Measurements from ENCODE around the gene CMTM3. TPM values are rescaled to one million over a fixed set of nuclear protein-coding genes. Genes with fewer than 3 reads are reported as not detected.

Gene CMTM3
- total RNA-seq, 1 experiment from 2014 or later = 39.2 TPM

- Mint-ChIP-seq H3K4me3 (no peak overlapping the region), H3K9me3 (no peaks in the 10 kb centered on the region)
- no peak overlapping the region for H3K56ac ChIP-seq (ENCODE audit: insufficient read length, low read depth, low read length)
These were observed 44.4 kb upstream of the CMTM3 start for GRCh38 chr16:66560107-66560506.

More at GRCh38 chr16:66560107-66560506, 44.4 kb upstream of the CMTM3 start:
- Mint-ChIP-seq H3K27me3 (ENCODE audit: low read depth) (no peaks in the 10 kb centered on the region), H3K36me3 (ENCODE audit: insufficient read depth in 1 of 3, low read depth in 3 of 3) (peaks cover 0 to 12% (median 11%) of the 10 kb centered on the region in 3 experiments; a peak in 4 of 7 replicates), H3K4me1 (no peaks in the 10 kb centered on the region), H3K27ac (no peak overlapping the region)
- Histone ChIP-seq H3K4me2 (ENCODE audit: insufficient read depth, insufficient read length, low read length) (no peak overlapping the region), H2BK120ac (ENCODE audit: low read depth, low read length, poor library complexity, severe bottlenecking) (no peak overlapping the region), H3K9ac (ENCODE audit: extremely low read depth, insufficient read length, low read length) (no peak overlapping the region), H3T11ph (ENCODE audit: low read length) (no peak overlapping the region), H4K20me1 (ENCODE audit: control insufficient read depth, insufficient read depth, insufficient read length) (peaks cover 3% of the 10 kb centered on the region), H3K4ac (ENCODE audit: low read depth, low read length) (no peak overlapping the region), H3K79me2 (ENCODE audit: insufficient read depth, low read length) (no peaks in the 10 kb centered on the region), H3K14ac (ENCODE audit: insufficient read depth, low read length) (no peak overlapping the region), H2BK12ac (ENCODE audit: insufficient read length, low read depth, low read length) (no peak overlapping the region), H3K23ac (ENCODE audit: insufficient read length, low read depth, low read length) (no peak overlapping the region), H4K8ac (replicated peaks; ENCODE audit: insufficient read length, low read depth, low read length) (no peak overlapping the region), H4K5ac (ENCODE audit: insufficient read length, low read depth, low read length) (no peak overlapping the region), H2AK5ac (ENCODE audit: insufficient read length, low read length) (no peak overlapping the region), H3K27me3 (ENCODE audit: insufficient read depth, low read length) (no peaks in the 10 kb centered on the region), H4K91ac (ENCODE audit: insufficient read length, low read depth, low read length) (no peak overlapping the region), H2BK15ac (ENCODE audit: low read depth, low read length) (no peak overlapping the region), H2BK5ac (ENCODE audit: insufficient read length, low read length) (no peak overlapping the region), H3K23me2 (ENCODE audit: insufficient read length, low read depth, low read length, poor library complexity, severe bottlenecking) (no peaks in the 10 kb centered on the region), H3K27ac (ENCODE audit: insufficient read length, low read depth, low read length) (no peak overlapping the region), H2BK20ac (ENCODE audit: low read depth, low read length, poor library complexity, severe bottlenecking) (no peak overlapping the region), H2AFZ (ENCODE audit: low read length) (no peak overlapping the region), H3K18ac (ENCODE audit: insufficient read length, low read depth, low read length) (no peak overlapping the region), H3K4me1 (ENCODE audit: insufficient read depth, low read length) (no peaks in the 10 kb centered on the region), H3K79me1 (ENCODE audit: insufficient read depth, low read depth, low read length, poor library complexity, severe bottlenecking) (no peaks in the 10 kb centered on the region), H3K9me3 (ENCODE audit: control insufficient read depth, low read depth, low read length) (no peaks in the 10 kb centered on the region)
- WGBS (ENCODE audit: extremely low coverage, insufficient read length, low lambda C conversion rate) = no CpG with 5 or more reads among the region's 1 CpG
- TF ChIP-seq, protein P1, sequence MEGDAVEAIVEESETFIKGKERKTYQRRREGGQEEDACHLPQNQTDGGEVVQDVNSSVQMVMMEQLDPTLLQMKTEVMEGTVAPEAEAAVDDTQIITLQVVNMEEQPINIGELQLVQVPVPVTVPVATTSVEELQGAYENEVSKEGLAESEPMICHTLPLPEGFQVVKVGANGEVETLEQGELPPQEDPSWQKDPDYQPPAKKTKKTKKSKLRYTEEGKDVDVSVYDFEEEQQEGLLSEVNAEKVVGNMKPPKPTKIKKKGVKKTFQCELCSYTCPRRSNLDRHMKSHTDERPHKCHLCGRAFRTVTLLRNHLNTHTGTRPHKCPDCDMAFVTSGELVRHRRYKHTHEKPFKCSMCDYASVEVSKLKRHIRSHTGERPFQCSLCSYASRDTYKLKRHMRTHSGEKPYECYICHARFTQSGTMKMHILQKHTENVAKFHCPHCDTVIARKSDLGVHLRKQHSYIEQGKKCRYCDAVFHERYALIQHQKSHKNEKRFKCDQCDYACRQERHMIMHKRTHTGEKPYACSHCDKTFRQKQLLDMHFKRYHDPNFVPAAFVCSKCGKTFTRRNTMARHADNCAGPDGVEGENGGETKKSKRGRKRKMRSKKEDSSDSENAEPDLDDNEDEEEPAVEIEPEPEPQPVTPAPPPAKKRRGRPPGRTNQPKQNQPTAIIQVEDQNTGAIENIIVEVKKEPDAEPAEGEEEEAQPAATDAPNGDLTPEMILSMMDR (conservative IDR thresholded peaks at IDR 0.05) = no peak
- no peak for DNase-seq
